GM12892 (cell line): ENCODE measurements around the gene HTR4.

Experiments
- DNase-seq: peaks from one replicate; pipeline ENCODE4 v3.0.0; 2011; ENCODE audit not compliant: insufficient read length
- FAIRE-seq: peaks from 2 replicates; lab custom pipeline; 2011; peaks lifted over from hg19 to GRCh38; lab: Jason Lieb, UNC
- POLR2A ChIP-seq: IDR thresholded peaks from 2 replicates; pipeline ENCODE4 v1.6.1; 2011; ENCODE audit warnings: low read depth, low read length, control low read depth
- POLR2AphosphoS5 ChIP-seq: IDR thresholded peaks from 2 replicates; pipeline ENCODE4 v1.6.1; 2011; ENCODE audit warnings: low read depth, low read length, control low read depth
- TAF1 ChIP-seq: IDR thresholded peaks from 2 replicates; pipeline ENCODE4 v1.6.1; 2011; ENCODE audit warnings: low read depth, mild to moderate bottlenecking, control low read depth, low read length, borderline replicate concordance

The HTR4 gene

GRCh38 chr5:148651528-148651927, 2.8 kb downstream of the HTR4 start:
- TF ChIP-seq POLR2A (no peak), TAF1 (no peak), POLR2AphosphoS5 (no peak)
- no peak for FAIRE-seq
- DNase-seq = no peak

GRCh38 chr5:148645527-148645926, 8.8 kb downstream of the HTR4 start:
- TF ChIP-seq POLR2AphosphoS5 (no peak), TAF1 (no peak), POLR2A (no peak)
- FAIRE-seq (no peak), DNase-seq (no peak)

- no peak for FAIRE-seq
- TF ChIP-seq POLR2AphosphoS5 (no peak), POLR2A (no peak), TAF1 (no peak)
- no peak for DNase-seq
Measured at GRCh38 chr5:148641735-148642134, 12.6 kb downstream of the HTR4 start.

- TF ChIP-seq POLR2AphosphoS5 (no peak), TAF1 (no peak), POLR2A (no peak)
- FAIRE-seq (no peak), DNase-seq (no peak)
Measured at GRCh38 chr5:148640471-148640870, 13.9 kb downstream of the HTR4 start.

- TF ChIP-seq POLR2A (no peak), POLR2AphosphoS5 (no peak), TAF1 (no peak)
- FAIRE-seq = no peak
- no peak for DNase-seq
Measured at GRCh38 chr5:148639081-148639480, 15.2 kb downstream of the HTR4 start.

GRCh38 chr5:148636353-148636752, 18.0 kb downstream of the HTR4 start:
- DNase-seq (no peak), FAIRE-seq (no peak)
- TF ChIP-seq POLR2AphosphoS5 = no peak
- TF ChIP-seq TAF1 = no peak
- TF ChIP-seq POLR2A = no peak

GRCh38 chr5:148635321-148636083, 18.8 kb downstream of the HTR4 start:
- no peak for DNase-seq
- FAIRE-seq = no peak

GRCh38 chr5:148633067-148633377, 21.3 kb downstream of the HTR4 start:
- DNase-seq (no peak), FAIRE-seq (no peak)
- TF ChIP-seq POLR2AphosphoS5 = no peak
- no peak for TF ChIP-seq TAF1
- no peak for TF ChIP-seq POLR2A

More at GRCh38 chr5:148635321-148636083, 18.8 kb downstream of the HTR4 start:
- no peak for TF ChIP-seq POLR2A
- no peak for TF ChIP-seq TAF1
- no peak for TF ChIP-seq POLR2AphosphoS5

- no peak for FAIRE-seq
- no peak for DNase-seq
- TF ChIP-seq POLR2AphosphoS5 (no peak), POLR2A (no peak), TAF1 (no peak)
Measured at GRCh38 chr5:148632255-148633066, 21.9 kb downstream of the HTR4 start.

- no peak for TF ChIP-seq POLR2A
- DNase-seq (no peak), FAIRE-seq (no peak)
Measured at GRCh38 chr5:148626986-148627385, 27.3 kb downstream of the HTR4 start.

GRCh38 chr5:148626081-148626613, 28.2 kb downstream of the HTR4 start:
- DNase-seq = no peak
- no peak for TF ChIP-seq TAF1
- TF ChIP-seq POLR2AphosphoS5 = no peak
- no peak for TF ChIP-seq POLR2A
- no peak for FAIRE-seq

- DNase-seq (no peak), FAIRE-seq (no peak)
- no peak for TF ChIP-seq POLR2A
- no peak for TF ChIP-seq TAF1
- TF ChIP-seq POLR2AphosphoS5 = no peak
Measured at GRCh38 chr5:148625250-148625649, 29.1 kb downstream of the HTR4 start.

GRCh38 chr5:148623741-148624140, 30.6 kb downstream of the HTR4 start:
- FAIRE-seq = no peak
- no peak for DNase-seq
- TF ChIP-seq POLR2AphosphoS5 (no peak), POLR2A (no peak), TAF1 (no peak)
